KOPT-K1 (cell line): ENCODE data around the gene FBLN2.

Experiments
- H3K27ac ChIP-seq: fragments of 200-600 bp; sonication (generic); 2 replicates; pipeline ENCODE4 v1.5.1; 2016; ENCODE audit warnings: antibody characterized with exemption, mild to moderate bottlenecking, low read depth, low read length; ENCODE audit not compliant: poor library complexity, severe bottlenecking
- H3K36me3 ChIP-seq: fragments of 200-600 bp; sonication (generic); 2 replicates; pipeline ENCODE4 v1.5.1; 2017; ENCODE audit warnings: antibody characterized with exemption, mild to moderate bottlenecking, low read length, moderate library complexity; ENCODE audit not compliant: insufficient read depth
- H3K9me3 ChIP-seq: fragments of 200-600 bp; sonication (generic); 2 replicates; pipeline ENCODE4 v1.5.1; 2017; ENCODE audit warnings: antibody characterized with exemption, low read length, mild to moderate bottlenecking; ENCODE audit not compliant: insufficient read depth, poor library complexity, severe bottlenecking

The FBLN2 gene

GRCh38 chr3:13598201-13598600, 49.3 kb downstream of the FBLN2 start:
- H3K36me3 ChIP-seq = no peaks in the 10 kb centered on the region
- no peaks in the 10 kb centered on the region for H3K9me3 ChIP-seq
- H3K27ac ChIP-seq = no peak overlapping the region

- Histone ChIP-seq H3K27ac (no peak overlapping the region), H3K36me3 (no peaks in the 10 kb centered on the region), H3K9me3 (no peaks in the 10 kb centered on the region)
These were observed 50.3 kb downstream of the FBLN2 start for GRCh38 chr3:13598926-13599886.

GRCh38 chr3:13599887-13600450, 51.0 kb downstream of the FBLN2 start:
- H3K9me3 ChIP-seq = no peaks in the 10 kb centered on the region
- no peak overlapping the region for H3K27ac ChIP-seq
- no peaks in the 10 kb centered on the region for H3K36me3 ChIP-seq

GRCh38 chr3:13600950-13601691, 52.2 kb downstream of the FBLN2 start:
- Histone ChIP-seq H3K9me3 (no peaks in the 10 kb centered on the region), H3K27ac (no peak overlapping the region), H3K36me3 (no peaks in the 10 kb centered on the region)

GRCh38 chr3:13601692-13602080, 52.8 kb downstream of the FBLN2 start:
- H3K9me3 ChIP-seq = no peaks in the 10 kb centered on the region
- H3K27ac ChIP-seq = no peak overlapping the region
- no peaks in the 10 kb centered on the region for H3K36me3 ChIP-seq

- H3K27ac ChIP-seq = no peak overlapping the region
- no peaks in the 10 kb centered on the region for H3K9me3 ChIP-seq
- no peaks in the 10 kb centered on the region for H3K36me3 ChIP-seq
These were observed 56.6 kb downstream of the FBLN2 start for GRCh38 chr3:13605555-13605954.

- Histone ChIP-seq H3K36me3 (no peaks in the 10 kb centered on the region), H3K27ac (no peak overlapping the region), H3K9me3 (no peaks in the 10 kb centered on the region)
These were observed 59.1 kb downstream of the FBLN2 start for GRCh38 chr3:13607821-13608597.

- Histone ChIP-seq H3K27ac (no peak overlapping the region), H3K36me3 (no peaks in the 10 kb centered on the region), H3K9me3 (no peaks in the 10 kb centered on the region)
These were observed 60.2 kb downstream of the FBLN2 start for GRCh38 chr3:13608969-13609725.

GRCh38 chr3:13610006-13610570, 61.2 kb downstream of the FBLN2 start:
- Histone ChIP-seq H3K27ac (no peak overlapping the region), H3K9me3 (no peaks in the 10 kb centered on the region), H3K36me3 (no peaks in the 10 kb centered on the region)

GRCh38 chr3:13611221-13611620, 62.3 kb downstream of the FBLN2 start:
- Histone ChIP-seq H3K27ac (no peak overlapping the region), H3K36me3 (no peaks in the 10 kb centered on the region), H3K9me3 (no peaks in the 10 kb centered on the region)

GRCh38 chr3:13612829-13613228, 63.9 kb downstream of the FBLN2 start:
- no peak overlapping the region for H3K27ac ChIP-seq
- H3K36me3 ChIP-seq = no peaks in the 10 kb centered on the region
- no peaks in the 10 kb centered on the region for H3K9me3 ChIP-seq

GRCh38 chr3:13613343-13614190, 64.6 kb downstream of the FBLN2 start:
- no peaks in the 10 kb centered on the region for H3K36me3 ChIP-seq
- no peak overlapping the region for H3K27ac ChIP-seq

GRCh38 chr3:13614607-13615006, 65.7 kb downstream of the FBLN2 start:
- Histone ChIP-seq H3K27ac (no peak overlapping the region), H3K9me3 (no peaks in the 10 kb centered on the region), H3K36me3 (no peaks in the 10 kb centered on the region)

More at GRCh38 chr3:13613343-13614190, 64.6 kb downstream of the FBLN2 start:
- no peaks in the 10 kb centered on the region for H3K9me3 ChIP-seq
